ENCODE results near the gene CFAP69. TPM values are rescaled to one million over a fixed set of nuclear protein-coding genes. Genes with fewer than 3 reads are reported as not detected.
A peak's percentile ranks its signal among the peaks of the same experiment; 100 is the strongest.

Gene CFAP69
- total and polyA plus RNA-seq, 2 donors (not counting 1 experiment from before 2014, with no cell fraction given) = 0.10 to 0.15 TPM

GRCh38 chr7:90320801-90321494 is 76.0 kb downstream of the CFAP69 start, which contains the start of gene FAM237B:
FAM237B (minus strand) TSS chr7:90321304; CDS start chr7:90319748, 1,556 bp downstream.
- TF ChIP-seq EZH2 (IDR thresholded peaks at IDR 0.05; ENCODE audit: borderline replicate concordance, insufficient read depth, low read depth, low read length, poor library complexity, severe bottlenecking) (no peak), CTCF (IDR thresholded peaks at IDR 0.05) (no peak)

GRCh38 chr7:90322837-90323236 is 77.9 kb downstream of the CFAP69 start:
- H3K27me3 ChIP-seq (replicated peaks in 1 of 4; ENCODE audit: control extremely low read depth in 1 of 4, control insufficient read depth in 3 of 4, insufficient read depth in 4 of 4, low read length in 3 of 4) = peaks cover 0 to 29% (median 26%) of the 10 kb centered on the region in 4 experiments
- H3K4me1 ChIP-seq (ENCODE audit: control insufficient read depth in 2 of 2, insufficient read depth in 2 of 2, low read length in 2 of 2) = peaks cover 0 to 13% of the 10 kb centered on the region in 2 donors
- H3K4me3 Mint-ChIP-seq = no peak overlapping the region
- no peak overlapping the region for H3K27ac ChIP-seq (ENCODE audit: low read length in 2 of 2)
- no peak overlapping the region for H3K27ac Mint-ChIP-seq
- TF ChIP-seq CTCF (IDR thresholded peaks at IDR 0.05) = no peak
- TF ChIP-seq EZH2 (IDR thresholded peaks at IDR 0.05; ENCODE audit: borderline replicate concordance, insufficient read depth, low read depth, low read length, poor library complexity, severe bottlenecking) = no peak
- H3K27me3 Mint-ChIP-seq = peaks cover 52% of the 10 kb centered on the region
- H3K9ac ChIP-seq (ENCODE audit: low read length) = no peak overlapping the region
- intact Hi-C loops (cut with micrococcal nuclease) = no loop called here
- H3K9me3 ChIP-seq (ENCODE audit: control extremely low read depth in 1 of 3, control insufficient read depth in 2 of 3, insufficient read depth in 1 of 3, low read length in 2 of 3) = no peaks in the 10 kb centered on the region
- no peaks in the 10 kb centered on the region for H4K20me1 ChIP-seq (ENCODE audit: control insufficient read depth, insufficient read depth, low read length, poor library complexity, severe bottlenecking)
- DNase-seq (no peak), ATAC-seq (ENCODE audit: low read depth) (no peak)
- no peak overlapping the region for H3K4me2 ChIP-seq (replicated peaks; ENCODE audit: low read depth, low read length, poor library complexity, severe bottlenecking)
- H3K36me3 ChIP-seq (replicated peaks in 1 of 2; ENCODE audit: control extremely low read depth in 1 of 2, control insufficient read depth in 1 of 2, extremely low read depth in 1 of 2, insufficient read depth in 2 of 2, low read length in 1 of 2) = no peaks in the 10 kb centered on the region
- ChIA-PET POLR2A (no interaction called here), CTCF (no interaction called here)
- H3K4me3 ChIP-seq (ENCODE audit: control extremely low read depth in 1 of 5, extremely low read depth in 1 of 5, insufficient read depth in 1 of 5, low read depth in 2 of 5, low read length in 4 of 5) = no peak overlapping the region
- no peaks in the 10 kb centered on the region for H3K9me3 Mint-ChIP-seq (ENCODE audit: insufficient read depth)
- no peaks in the 10 kb centered on the region for H3K79me2 ChIP-seq (ENCODE audit: control insufficient read depth, insufficient read depth, low read length)
- no peak overlapping the region for H2AFZ ChIP-seq (ENCODE audit: insufficient read depth, low read depth, low read length, poor library complexity, severe bottlenecking)
- peaks cover 8% of the 10 kb centered on the region for H3K4me1 Mint-ChIP-seq

More at GRCh38 chr7:90320801-90321494, 76.0 kb downstream of the CFAP69 start, which contains the start of gene FAM237B:
- 6% methylated on average over 59 of the region's 62 CpGs for WGBS (ENCODE audit: insufficient coverage)
- no peaks in the 10 kb centered on the region for H3K9me3 ChIP-seq (ENCODE audit: control extremely low read depth in 1 of 3, control insufficient read depth in 2 of 3, insufficient read depth in 1 of 3, low read length in 2 of 3)
- H3K4me2 ChIP-seq (replicated peaks; ENCODE audit: low read depth, low read length, poor library complexity, severe bottlenecking) = peak within 1 kb of the TSS; percentile 36
- DNase-seq = peak; percentile 6
- peak within 1 kb of the TSS; percentile 17 for H3K4me3 Mint-ChIP-seq
- no peak within 1 kb of the TSS for H3K4me3 ChIP-seq (ENCODE audit: control extremely low read depth in 1 of 5, extremely low read depth in 1 of 5, insufficient read depth in 1 of 5, low read depth in 2 of 5, low read length in 4 of 5)
- no peaks in the 10 kb centered on the region for H3K79me2 ChIP-seq (ENCODE audit: control insufficient read depth, insufficient read depth, low read length)
- peaks cover 0 to 29% (median 26%) of the 10 kb centered on the region in 4 experiments for H3K27me3 ChIP-seq (replicated peaks in 1 of 4; ENCODE audit: control extremely low read depth in 1 of 4, control insufficient read depth in 3 of 4, insufficient read depth in 4 of 4, low read length in 3 of 4)
- peak within 1 kb of the TSS; percentile 50 for H2AFZ ChIP-seq (ENCODE audit: insufficient read depth, low read depth, low read length, poor library complexity, severe bottlenecking)
- intact Hi-C loops (cut with micrococcal nuclease) = no loop called here
- POLR2A ChIA-PET = no interaction called here
- CTCF ChIA-PET = no interaction called here
- H3K9me3 Mint-ChIP-seq (ENCODE audit: insufficient read depth) = no peaks in the 10 kb centered on the region
- no peak within 1 kb of the TSS for H3K27ac Mint-ChIP-seq
- H4K20me1 ChIP-seq (ENCODE audit: control insufficient read depth, insufficient read depth, low read length, poor library complexity, severe bottlenecking) = no peaks in the 10 kb centered on the region
- no peak for ATAC-seq (ENCODE audit: low read depth)
- no peak within 1 kb of the TSS for H3K9ac ChIP-seq (ENCODE audit: low read length)
- no peaks in the 10 kb centered on the region for H3K36me3 ChIP-seq (replicated peaks in 1 of 2; ENCODE audit: control extremely low read depth in 1 of 2, control insufficient read depth in 1 of 2, extremely low read depth in 1 of 2, insufficient read depth in 2 of 2, low read length in 1 of 2)
- peaks cover 0 to 13% of the 10 kb centered on the region in 2 donors for H3K4me1 ChIP-seq (ENCODE audit: control insufficient read depth in 2 of 2, insufficient read depth in 2 of 2, low read length in 2 of 2)
- peaks cover 56% of the 10 kb centered on the region for H3K27me3 Mint-ChIP-seq
- no peak within 1 kb of the TSS for H3K27ac ChIP-seq (ENCODE audit: low read length in 2 of 2)
- H3K4me1 Mint-ChIP-seq = peaks cover 8% of the 10 kb centered on the region
